SKM-1 (cell line): ENCODE data around the gene ATL3.
"Not testable (repeated sequence)": the region's sequence is repeated elsewhere in the genome, so short reads cannot be mapped to it uniquely, and the experiment has no call there.

Experiments used
- DNase-seq: peaks from one replicate; lab custom pipeline; 2025; ENCODE audit not compliant: unreplicated experiment; lab: John Stamatoyannopoulos, UW

Gene ATL3

DNA sequence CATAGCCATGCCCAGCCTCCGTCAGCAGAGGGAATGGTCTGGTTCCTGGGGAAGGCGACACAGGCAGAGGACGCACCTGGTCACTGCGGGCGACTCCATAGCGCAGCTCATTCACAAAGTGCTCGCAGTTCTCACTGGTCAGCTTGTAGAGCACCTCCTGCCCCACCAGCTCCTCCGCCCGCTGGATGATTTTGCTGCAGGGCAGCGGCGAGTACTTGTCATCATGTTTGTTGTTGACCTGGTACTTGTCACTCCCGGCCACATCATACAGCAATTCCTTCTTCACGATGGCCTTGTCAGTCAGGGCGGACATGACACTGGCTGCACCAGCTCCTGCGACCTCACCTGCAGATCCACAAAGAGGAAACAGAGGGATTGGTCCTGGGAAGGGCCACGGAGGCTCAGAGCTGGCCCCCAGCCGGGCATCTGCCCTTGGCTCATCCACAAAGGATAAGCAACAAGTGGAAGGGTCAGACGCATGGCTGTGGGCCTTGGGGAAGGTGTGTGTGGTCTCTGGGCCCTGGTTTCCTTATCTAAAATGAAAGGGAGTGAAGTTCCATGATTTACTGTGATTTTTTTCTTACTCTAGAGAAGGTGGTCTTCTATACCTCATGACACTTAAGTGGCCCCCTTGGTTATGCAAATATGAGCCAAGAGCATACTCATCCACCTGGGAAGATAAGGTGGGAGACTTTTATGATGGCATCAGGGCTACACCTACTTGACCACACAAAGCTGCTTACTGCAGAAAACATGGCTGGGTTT, 81.0 kb downstream of the ATL3 start:
- DNase-seq, result no peak

DNA sequence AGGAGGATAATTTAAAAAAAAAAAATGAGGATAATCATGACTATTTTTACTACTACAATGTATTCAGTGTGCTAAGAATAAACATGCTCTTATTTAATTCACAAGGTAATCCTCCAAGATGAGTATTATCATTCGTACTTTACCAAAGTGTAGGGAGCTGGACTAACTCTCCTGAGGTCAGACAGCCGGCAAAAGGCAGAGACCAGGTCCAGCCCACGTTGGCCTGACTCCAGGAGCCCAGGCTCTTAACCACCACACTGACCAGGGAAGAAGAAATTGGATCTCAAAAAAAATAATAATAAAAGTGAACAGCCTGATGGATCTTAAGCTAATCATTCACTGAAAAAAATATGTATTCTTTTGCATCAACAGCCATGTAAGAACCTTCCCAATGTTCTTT, 82.2 kb downstream of the ATL3 start:
- no peak for DNase-seq

DNA sequence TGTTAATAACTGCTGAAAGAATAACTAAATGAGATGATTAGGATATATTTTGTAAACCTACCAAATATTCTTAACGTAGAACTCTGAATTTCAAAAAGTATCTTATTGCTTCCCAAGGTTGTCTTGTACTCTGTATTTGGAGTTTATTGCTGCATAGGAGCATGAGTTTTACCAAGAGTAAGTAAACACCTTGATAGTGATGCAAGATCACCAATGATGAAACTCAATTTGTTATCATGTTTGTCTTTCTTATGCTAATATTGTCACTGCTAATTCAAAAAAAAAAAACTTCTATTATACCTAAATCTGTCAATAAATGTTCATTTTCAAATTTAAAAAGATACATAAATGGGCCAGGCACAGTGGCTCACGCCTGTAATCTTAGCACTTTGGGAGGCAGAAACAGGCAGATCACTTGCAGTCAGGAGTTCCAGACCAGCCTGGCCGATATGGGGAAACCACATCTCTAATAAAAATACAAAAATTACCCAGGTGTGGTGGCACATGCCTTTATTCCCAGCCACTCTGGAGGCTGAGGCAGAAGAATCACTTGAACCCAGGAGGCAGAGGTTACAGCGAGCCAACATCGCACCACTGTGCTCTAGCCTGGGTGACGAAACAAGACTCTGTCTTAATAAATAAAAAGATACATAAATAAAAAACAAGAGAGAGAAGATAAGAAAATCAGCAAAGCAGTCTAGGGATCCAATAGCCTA, 84.6 kb downstream of the ATL3 start:
- DNase-seq, result no peak

DNA sequence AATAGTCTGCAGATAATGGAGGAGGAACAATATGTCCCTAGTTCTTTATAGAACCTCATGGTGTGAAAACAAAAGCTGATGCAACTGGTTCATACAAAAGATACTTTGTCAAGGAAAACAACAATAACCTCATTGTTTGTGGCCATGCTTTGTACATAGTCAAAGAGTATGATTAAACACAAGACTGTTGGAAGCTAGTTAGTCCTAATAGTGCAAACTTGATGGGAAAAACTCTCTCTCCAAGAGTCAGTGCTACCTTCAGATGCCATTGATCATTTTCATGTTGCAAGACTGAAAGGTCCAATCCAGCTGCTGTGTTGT, 87.9 kb downstream of the ATL3 start:
- DNase-seq, result no peak

DNA sequence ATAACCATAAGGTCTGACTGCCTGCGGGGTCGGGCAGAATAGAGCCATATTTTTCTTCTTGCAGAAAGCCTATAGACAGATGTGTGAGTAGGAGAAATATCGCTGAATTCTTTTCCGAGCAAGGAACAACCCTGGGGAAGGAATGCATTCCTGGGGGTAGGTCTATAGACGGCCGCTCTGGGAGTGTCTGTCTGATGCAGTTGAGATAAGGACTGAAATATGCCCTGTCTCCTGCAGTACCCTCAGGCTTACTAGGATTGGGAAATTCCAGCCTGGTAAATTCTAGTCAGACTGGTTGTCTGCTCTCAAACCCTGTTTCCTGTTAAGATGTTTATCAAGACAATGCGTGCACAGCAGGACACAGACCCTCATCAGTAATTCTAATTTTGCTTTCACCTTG, 90.0 kb downstream of the ATL3 start:
- not testable (repeated sequence) for DNase-seq

DNA sequence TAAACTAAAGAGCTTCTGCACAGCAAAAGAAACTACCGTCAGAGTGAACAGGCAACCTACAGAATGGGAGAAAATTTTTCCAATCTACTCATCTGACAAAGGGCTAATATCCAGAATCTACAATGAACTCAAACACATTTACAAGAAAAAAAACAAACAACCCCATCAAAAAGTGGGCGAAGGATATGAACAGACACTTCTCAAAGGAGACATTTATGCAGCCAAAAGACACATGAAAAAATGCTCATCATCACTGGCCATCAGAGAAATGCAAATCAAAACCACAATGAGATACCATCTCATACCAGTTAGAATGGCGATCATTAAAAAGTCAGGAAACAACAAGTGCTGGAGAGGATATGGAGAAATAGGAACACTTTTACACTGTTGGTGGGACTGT, 92.3 kb downstream of the ATL3 start:
- DNase-seq, result not testable (repeated sequence)

DNA sequence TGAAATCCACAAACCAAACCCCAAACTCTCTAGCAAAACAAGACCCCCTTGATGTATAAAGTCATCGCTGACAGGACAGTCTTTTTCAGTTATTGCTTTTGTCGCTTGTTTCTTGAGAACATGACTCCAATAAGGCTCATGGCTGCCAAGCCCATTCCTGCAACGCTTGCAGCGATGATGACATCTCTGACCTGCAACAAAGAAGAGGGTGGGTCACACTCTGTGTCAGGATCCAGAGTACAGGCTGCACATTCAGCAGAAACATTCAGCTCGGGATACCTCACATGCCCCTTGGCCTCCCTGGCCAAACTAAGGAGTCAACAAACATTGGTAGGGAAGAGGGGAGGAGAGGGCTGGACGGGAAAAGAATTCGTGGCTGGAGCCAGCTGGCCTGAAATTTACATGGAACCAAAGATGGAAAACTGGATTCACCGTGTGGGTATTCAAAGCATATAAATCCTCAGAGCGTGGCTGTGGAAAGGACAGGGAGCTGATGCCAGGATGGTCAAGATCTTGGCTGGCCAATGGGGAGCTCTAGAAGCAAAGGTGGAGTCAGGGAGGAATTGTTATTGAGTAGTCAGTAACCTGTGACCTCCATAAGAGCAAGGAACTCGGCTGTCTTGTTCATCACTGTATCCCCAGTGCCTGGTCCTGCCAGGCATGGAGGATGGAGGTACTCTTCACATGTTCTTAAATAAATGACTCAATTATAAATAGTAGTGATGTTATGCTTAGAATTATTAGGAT, 96.1 kb downstream of the ATL3 start:
- DNase-seq, result no peak
